GM19351 (cell line): ENCODE results near the gene SLC38A9.
"Not testable (repeated sequence)": the region's sequence is repeated elsewhere in the genome, so short reads cannot be mapped to it uniquely, and the experiment has no call there.

Source experiments
- ATAC-seq: cut with Tn5 transposase; IDR thresholded peaks from one replicate; pipeline ENCODE4 v1.9.1; 2021; ENCODE audit warnings: mild to moderate bottlenecking, moderate library complexity; ENCODE audit not compliant: unreplicated experiment

Gene SLC38A9

DNA sequence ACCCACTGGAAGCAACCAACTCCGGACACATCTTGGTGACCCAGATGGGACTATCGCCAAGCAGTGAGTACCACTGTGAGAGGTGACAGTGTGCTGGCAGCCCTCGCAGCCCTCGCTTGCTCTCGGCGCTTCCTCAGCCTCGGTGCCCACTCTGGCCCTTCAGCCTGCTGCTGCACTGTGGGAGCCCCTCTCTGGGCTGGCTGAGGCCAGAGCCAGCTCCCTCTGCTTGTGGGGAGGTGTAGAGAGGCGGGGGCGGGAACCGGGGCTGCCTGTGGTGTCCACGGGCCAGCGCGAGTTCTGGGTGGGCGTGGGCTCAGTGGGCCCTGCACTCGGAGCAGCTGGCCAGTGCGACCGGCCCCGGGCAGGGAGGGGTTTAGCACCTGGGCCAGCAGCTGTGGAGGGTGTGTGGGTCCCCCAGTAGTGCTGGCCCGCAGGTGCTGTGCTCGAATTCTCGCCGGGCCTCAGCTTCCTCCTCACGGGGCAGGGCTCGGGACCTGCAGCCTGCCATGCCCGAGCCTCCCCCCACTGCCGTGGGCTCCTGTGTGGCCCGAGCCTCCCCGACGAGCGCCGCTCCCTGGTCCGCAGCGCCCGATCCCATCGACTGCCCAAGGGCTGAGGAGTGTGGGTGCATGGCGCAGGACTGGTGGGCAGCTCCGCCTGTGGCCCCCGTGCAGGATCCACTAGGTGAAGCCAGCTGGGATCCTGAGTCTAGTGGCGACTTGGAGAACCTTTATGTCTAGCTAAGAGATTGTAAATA, 98.8 kb downstream of the SLC38A9 start:
- no peak for ATAC-seq

DNA sequence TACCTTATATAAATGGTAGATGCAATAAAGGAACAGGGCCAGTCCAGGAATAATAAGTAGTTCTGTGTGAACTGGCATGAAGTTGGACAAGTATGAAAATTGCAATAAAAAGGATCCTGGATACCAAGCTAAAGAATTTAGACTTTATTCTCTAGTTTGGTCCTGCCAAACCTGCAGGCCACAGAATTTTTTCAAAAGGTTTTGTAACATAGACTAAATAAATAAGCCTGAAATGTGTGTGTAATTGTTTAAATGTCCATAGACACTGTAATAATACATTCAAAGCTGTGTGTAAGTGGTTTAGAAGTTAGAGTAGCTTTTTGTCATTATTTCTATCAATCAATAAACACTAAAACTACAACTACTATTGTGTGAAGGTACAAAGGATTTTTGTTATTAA, 101.6 kb downstream of the SLC38A9 start:
- no peak for ATAC-seq

DNA sequence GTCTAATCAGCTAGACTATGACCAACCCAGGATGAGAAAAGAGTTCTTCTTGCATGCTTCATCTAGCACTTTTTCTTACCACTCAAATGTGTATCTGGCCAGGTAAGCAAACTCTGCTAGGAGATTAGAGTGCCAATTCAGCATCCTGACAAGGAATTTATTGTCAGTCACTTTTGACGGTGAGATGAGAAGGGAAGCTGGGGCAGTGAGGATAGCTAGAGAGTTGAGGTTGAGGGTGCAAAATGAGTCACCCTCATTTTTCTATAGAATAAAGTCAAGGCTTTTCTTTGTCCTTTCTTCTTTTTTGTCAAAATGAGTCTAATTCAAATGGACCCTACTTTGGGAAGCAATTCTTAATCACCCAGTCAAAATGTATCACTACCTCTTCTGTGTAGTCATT, 102.7 kb downstream of the SLC38A9 start:
- ATAC-seq: no peak

DNA sequence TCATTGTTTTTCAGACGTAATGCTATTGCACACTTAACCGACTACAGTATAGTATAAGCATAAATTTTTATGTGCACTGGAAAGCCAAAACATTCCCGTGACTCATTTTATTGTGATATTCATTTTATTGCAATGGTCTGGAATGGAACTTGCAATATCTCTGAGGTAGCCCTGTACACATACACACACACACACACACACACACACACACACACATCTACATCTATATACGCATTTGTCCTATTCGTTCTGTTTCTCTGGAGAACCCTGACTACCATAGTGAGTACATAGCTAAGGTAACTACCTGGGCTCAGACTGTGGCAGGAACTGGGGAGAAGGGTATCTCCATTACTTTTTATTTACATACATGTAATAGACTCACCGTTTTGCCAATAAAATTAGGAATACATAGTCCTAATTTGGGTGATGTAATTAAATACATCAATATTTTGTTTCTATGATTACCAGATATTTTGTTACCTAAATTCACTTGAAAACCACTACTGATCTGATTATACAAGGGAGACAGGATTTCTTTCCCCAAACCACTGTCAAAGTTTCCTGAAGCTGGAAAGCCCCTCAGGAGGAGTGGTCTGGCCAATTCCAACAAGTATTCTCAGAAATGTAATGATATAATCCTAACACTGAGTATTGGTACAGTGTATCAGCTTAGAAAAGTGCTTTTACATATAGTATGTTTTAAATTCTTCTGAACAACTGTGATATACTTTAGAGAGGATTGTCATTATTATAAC, 103.4 kb downstream of the SLC38A9 start:
- no peak for ATAC-seq

DNA sequence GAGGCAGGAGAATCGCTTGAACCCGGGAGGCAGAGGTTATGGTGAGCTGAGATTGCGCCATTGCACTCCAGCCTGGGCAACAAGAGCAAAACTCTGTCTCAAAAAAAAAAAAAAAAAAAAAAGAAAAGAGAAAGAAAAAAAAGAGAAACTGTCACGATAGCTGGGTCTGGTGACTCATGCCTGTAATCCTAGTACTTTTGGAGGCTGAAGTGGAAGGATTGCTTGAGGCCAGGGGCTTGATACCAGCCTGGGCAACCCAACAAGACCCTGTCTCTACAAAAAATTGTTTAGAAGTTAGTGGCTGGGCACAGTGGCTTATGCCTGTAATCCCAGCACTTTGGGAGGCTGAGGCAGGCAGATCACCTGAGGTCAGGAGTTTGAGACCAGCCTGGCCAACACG, 104.8 kb downstream of the SLC38A9 start:
- not testable (repeated sequence) for ATAC-seq

DNA sequence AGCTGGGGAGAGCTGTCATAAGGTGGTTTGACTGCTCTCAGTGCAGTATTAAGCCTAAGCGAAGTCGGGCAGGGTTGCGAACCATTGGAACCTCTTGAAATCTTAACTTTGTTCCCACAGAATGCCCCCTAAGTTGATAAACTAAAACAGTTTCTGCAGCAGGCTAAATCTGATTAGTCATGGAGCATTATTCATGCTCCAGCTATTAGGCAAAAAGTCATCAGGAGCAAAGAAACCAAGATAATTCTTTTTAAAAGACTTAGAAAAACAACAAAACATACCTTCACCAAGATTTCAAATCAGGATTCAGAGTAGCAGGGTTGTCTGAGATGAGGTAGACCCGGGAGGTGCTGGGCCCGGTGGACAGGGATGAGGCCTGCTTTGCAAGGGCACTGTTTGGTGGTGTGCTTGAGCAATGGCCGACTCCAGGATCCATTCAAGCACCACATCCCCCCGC, 107.5 kb downstream of the SLC38A9 start:
- no peak for ATAC-seq

DNA sequence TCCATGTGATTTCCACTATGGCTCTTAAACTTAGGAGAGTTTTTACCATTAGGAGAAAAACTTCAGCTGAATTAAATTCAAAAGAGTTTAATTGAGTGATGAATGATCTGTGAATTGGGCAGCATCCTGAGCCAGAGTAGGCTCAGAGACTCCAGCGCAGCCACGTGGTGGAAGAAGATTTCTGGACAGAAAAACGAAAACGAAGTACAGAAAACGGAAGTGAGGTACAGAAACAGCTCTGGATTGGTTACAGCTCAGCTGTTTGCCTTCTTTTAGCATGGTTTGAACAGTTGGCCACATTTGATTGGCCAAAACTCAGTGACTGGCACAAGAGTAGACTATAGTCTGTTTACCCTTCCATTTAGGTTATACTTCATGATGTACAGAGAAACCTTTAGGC, 108.2 kb downstream of the SLC38A9 start:
- ATAC-seq: no peak

DNA sequence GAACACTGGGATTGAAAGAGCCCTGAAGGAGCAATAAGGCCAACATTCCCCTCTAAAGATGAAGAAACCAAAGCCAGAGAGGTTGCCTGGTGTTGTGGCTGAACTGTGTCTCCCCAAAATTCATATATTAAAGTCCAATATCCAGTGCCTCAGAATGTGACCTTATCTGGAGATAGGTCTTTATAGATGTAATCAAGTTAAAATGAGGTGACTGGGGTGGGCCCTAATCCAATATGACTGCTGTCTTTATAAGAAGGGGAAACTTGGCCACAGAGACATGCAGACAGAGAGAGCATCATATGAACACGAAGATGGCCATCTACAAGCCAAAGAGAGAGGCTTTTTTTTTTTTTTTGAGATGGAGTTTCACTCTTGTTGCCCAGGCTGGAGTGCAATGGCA, 110.5 kb downstream of the SLC38A9 start:
- ATAC-seq: no peak

DNA sequence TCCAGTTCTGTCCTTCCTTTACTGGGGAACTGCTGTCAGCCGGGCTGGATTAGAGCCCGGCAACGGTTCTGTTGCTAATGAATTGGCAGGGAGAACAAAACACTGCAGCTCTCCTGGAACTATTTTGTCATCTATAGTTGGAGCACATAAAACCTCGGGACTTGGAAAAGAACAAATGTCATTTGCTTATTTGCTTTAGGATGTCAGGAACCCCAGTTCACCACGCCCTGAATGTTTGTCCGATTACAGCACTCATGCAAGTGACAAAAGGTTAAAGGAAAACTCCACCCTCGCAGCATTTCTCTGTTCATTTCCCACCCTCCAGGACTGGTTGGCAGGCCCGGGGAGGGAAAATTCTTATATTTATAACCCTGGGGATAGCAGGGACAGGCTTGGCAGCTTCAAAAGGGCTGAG, 110.9 kb downstream of the SLC38A9 start:
- ATAC-seq: no peak

DNA sequence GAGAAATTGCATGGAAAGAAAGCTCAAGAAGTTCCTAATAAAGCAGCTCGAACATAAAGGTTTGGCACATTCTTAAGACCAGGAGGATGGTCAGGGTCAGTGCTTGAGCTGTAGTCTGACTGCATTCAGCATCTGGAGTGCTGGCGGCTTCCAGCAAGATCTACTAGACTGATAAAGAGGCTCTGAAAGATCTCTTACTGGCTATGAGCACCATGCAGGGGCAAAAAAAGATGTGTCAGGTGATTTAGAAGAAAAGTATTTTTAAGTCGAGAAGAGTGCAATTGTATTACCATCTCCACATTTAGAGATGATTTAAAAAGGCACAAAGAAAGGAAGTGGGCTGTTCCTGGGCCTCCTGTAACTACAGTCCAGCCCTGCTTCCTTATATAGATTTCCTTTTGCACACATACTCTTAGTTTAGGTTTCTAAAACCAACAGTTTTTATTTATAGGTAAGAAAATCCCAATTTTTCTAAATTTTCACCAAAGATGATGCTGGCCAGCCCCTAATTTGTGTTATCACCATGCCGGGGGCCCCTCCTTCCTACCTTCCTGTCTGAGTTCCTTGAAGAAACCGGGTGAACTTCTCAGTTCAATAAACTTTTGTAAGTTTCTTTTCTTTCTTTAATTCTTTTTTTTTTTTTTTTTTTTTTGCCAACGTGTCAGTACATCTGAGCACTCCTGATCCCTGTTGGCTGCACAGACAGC, 111.5 kb downstream of the SLC38A9 start:
- peak; percentile 58 for ATAC-seq

DNA sequence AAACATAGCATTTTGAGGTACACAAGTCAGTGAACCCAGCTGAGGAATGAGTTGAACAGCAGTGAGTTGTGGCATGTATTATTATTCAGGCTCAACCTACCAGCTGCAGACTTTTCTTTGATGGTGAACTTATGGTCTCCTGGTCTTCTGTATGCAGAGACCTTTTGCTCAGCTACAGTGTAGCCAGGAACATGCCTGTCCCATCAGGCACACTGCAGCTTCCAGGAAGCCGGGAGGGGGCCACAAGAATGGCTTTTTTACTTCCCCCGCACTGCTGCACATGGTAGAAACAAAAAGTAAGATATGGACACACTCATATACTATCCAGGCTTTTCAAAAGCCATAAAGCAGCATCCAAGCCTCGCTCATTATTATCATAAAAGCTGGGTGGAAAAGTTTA, 112.0 kb downstream of the SLC38A9 start:
- ATAC-seq: no peak

DNA sequence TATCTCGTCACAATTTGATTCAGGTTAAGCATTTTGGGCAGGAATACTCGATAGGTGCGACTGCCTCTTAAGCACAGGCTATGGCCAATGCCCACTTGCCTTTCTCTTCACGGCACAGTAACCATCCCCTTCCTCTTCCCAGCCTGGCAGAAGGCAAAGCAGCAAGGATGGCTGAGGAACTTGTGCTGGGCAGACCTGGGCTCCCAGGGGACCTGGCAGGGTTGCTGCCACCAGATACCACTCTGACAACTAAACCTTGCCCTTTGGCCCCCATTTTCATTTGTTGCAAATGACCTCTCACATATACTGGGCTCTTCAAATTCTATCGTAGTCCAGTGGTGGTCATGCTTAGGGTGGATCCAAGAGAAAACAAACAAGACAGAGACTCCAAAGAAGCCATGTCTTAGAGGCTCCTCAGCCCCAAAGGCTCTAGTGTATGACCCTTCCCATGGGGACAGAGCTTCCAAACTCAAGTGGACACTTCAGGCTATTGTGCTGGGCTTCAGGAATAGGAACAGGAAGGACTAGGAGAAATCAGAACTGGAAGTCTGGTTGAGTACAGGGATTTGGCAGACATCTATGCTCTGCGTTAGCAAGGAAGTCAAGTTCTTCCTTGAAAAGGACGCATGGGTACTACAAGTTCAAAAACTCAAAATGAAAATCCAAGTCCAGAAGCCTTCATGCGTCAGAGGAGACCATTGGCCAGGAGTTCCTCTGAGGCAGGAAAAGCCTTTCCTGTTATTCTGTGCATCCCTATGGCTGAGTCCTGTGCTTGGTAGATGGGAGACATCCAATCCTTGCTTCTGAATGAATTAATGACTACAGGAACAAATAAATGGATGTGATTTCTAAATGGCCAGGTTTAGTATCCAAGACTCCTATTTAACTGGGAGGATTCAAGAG, 112.7 kb downstream of the SLC38A9 start:
- no peak for ATAC-seq

DNA sequence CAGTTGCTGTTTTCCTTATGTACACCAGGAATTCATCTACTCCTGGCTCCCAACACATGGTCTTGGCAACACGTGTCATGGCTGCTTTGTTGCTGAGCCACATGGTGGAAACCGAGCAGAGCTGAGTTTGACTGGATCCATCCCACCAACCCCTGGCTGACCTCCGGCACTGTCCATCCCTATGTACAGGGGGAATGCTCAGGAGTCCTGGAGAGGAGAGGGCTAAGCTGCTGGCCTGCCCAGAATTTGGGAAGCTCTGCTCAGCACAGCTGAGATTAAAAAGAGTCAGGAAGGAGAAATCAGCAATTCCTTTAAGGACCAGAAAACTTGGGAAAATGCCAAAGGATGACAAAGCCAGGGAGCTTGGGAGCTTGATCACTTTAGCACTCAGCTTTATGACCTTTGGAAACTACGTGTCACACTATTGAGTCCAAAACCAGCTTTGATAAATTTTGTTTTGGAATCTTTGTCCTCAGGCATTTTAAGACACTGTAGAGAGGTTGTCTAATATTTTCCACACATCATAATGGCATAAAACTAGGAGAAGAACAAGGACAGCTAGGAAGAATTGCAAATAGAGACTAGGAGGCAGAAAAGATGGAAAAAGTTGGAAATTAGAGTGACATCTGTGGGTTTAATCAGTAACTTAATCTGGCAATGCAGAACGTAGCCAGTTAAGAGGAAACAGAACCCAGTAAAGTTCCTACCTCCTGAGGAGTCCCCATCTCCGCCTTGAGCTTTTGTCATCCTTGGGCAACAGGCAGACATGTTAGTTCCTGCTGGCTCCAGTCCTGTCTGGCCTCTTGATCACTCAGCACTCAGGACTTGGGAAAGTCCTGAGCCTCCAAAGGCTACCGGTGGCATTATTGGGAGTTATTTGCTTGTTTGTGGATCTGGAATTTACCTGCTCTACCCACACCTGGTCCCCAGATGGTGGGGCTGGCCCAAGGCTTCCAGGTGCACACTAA, 114.8 kb downstream of the SLC38A9 start:
- no peak for ATAC-seq

DNA sequence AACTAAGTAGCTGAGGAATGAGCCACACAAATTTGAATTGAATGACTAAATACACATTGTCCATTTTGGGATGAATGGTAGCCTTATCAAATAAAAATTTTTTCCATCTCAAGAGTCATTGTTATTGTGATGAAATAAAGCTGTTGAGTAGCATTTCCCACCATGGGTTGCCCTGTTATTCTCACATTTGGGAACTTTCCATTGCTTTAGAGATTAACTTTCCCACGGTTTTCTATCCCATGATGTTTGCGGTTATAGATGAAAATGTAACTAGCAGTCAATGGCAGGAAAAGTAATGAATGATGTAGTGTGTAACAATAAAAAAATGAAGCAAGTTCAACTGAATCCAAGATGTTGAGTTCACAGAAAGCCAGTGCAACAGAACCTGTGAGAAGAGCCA, 117.5 kb downstream of the SLC38A9 start:
- ATAC-seq: no peak

DNA sequence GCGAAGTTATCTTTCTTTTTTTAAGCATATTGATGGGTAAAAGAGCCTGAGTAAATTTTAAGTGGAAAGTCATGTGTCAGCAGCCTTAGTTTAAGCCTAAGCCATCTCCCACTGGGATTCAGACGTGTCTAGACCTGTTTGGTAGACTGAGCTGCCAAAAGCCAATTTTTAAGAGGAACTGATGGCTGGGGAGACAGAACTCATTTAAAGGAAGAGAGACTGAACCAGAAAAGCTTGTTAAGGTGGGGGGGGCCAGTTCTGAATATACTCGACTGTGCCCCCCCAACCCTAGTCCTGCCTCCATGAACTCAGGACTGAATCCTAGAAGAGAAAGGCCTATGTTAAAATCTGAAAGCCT, 119.0 kb downstream of the SLC38A9 start:
- no peak for ATAC-seq

DNA sequence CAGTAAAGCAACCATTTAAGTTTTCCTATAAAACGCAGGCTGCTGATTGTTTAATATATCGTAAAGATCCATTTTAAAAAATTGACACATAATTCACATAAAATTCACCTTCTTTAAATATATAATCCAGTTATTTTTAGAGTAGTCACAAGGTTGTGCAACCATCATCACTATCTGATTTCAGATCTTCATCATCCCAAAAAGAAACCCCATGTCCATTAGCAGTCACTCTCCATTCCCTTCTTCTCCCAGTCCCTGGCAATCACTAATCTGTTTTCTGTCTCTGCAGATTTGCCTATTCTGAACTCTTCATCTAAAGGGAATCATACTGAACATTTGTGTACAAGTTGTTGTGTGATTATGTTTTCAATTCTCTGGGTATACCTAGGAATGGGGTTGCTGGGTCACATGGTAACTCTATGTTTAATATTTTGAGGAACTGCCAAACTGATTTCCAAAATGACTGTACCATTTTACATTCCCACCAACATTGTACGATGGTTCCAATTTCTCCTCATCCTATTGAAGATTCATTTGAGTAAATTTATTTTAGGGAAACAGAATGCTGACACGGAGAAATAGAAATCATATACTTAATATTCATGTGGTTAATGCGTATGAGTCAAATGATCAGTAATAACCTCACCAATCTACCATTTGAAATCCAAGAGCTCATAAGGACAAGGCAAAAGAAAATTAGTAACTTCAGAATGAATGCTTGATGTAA, 119.6 kb downstream of the SLC38A9 start:
- ATAC-seq: no peak

DNA sequence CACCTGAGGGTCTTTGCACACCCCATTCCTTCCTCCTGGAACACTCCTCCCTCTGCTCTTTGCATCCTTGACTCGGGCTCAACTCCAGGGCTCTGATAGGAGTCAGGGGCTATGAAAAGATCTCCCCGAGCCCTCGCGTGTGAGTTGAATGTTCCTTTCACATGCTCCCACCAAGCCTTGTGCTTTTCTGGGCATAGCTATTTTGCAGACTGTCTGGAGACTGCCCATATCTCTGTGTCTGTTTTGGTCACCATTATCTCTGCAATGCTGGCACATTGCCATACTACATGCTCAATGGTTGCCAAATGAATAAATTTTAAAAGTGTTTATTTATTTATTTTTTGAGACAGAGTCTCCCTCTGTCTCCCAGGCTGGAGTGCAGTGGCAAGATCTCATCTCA, 120.4 kb downstream of the SLC38A9 start:
- ATAC-seq: no peak

DNA sequence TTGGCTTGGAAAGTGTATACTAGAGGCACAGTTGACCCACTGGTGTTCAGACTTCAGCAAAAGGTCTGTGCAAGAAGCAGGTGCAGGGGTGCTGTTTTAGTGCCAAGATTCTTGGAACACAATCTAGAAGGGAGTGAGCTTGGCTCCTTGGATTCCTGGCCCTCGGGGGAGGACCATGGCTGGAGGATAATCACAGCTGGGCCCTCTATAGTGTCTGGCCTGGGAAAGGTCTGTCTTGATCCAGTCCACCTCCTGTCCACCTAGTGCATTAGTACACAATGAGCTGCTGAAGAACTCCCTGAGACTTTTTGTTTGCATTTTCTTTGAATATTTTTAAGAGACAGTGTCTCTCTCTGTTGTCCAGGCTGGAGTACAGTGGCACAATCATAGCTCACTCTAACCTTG, 126.9 kb downstream of the SLC38A9 start:
- ATAC-seq: no peak
